SHP77 treated with DMSO at 0.1 percent for 48 hours (cell line): ENCODE measurements around the gene CTNNBIP1.

Experiments
- DNase-seq: peaks from one replicate; lab custom pipeline; 2025; lab: John Stamatoyannopoulos, UW

Gene CTNNBIP1

DNA sequence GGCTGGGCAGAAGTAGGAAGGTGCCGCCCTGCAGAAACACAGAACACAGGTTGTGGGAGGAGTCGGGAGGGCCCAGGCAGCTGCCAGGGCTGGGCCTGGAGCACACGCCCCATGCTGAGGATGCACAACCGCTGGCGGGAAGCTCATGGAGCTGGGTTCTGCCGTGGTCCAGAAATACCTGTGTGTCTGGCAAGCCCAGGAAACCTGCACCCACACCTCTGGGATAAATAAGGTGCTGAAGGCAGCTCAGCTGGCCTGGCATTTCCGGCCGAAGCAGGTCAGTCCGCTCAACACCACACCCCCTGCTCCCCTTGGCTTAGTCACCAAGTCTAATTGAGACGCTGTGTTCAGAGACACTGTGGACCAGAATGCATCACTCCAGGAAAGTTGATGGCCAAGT, 32.1 kb downstream of the CTNNBIP1 start:
- no peak for DNase-seq

DNA sequence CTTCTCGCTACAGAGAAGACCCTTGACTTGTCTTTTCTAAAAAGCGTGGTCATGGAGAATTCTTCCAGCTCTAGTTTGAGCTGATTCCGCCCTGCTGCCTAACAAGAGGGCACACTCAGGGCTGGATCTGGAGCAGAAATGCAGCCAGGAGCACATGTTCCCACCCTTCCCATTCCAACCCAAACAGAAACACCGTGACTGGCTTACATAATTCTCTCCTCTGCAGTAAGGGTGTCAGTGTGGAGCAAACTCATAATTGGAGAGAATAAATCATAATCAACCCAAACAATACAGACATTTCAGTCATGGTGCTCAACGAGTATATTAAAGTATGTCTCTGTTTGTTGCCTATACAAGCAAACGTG, 34.5 kb downstream of the CTNNBIP1 start:
- DNase-seq = no peak

DNA sequence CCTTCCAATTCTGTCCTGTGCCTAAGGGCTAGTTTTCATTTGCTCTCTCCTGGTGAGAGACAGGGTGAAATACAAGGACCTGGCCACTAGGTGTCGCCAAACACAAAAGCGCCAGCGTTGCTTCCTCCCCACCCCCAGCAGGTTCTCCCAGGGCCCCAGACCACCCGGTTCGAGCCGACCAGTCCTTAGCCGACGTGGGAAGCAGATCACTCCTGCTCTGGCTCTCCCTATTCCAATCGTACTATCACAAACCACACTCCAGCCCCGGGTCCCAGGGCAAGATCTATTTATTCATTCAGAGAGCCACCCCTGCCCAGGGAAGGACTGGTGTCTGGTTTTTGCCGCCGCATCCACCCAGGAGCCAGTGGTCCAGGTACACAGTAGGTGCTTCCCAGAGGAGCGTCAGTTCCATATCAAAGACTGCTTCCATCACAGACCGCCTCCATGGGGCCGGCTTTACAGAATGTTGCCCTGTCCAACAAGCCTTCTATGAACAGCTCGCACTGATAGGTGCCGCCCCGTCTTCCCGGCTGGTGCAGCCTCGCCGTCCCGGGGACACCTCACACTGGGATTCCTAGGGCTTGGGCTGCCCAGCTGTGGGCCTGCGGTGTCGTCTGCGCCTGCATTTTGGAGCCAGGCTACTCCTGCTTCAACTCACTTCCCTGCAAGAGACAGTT, 35.0 kb downstream of the CTNNBIP1 start:
- no peak for DNase-seq

- DNase-seq = no peak
These were observed 35.7 kb downstream of the CTNNBIP1 start for GRCh38 chr1:9874412-9874811.

- DNase-seq = no peak
These were observed 36.1 kb downstream of the CTNNBIP1 start for GRCh38 chr1:9873992-9874391.

DNA sequence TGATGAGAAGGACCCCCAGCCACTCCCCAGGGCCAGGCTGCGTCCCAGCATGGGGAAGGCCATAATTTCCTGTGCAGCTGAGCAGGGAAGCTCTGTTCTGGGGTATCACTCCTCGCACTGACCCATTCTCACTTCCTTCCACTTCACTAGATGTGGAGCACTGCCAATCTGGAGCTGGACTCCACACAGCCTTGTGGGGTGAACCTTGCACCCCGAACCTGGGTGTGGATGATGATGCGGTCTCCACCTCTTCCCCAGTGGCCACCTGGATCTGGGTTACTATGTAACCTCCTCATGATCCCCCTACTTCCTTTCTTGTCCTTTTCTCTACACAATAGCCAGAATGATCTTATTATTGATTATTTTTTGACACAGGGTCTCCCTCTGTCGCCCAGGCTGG, 36.7 kb downstream of the CTNNBIP1 start:
- no peak for DNase-seq

DNA sequence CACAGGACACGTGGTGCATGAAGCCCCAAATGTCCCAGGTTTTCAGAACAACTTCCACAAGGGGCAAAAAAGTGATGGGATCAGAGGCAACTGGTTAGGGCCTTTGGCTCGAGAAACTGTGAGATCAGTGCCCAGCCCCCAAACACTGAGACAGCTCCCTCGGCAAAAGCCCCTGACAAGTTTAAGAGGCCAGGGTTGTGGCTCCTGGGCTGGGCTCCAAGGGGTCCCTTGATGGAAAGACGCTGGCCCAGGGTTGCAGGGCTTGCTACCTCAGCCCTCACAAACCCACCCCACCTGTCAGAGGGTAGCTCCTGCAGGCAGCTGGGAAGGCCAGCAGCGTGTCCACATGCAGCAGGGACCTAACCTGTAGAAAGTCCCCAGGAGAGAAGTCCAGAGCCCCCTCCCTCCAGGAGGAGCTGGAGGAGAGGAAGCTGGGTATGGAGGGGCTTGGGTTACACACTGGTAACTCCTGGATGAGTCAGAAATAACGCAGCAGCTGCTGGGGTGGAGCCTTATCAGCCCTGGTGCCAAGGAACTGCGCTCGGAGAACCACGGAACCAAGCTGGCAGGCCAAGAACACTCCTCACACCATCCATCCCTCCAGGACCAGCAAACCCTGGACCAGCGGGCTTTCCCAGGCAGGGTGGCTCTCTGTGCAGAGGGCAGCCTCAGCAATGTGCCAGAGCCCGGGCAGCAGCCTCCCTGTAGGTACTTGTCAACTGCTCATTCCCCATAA, 37.5 kb downstream of the CTNNBIP1 start:
- DNase-seq = no peak

GRCh38 chr1:9871707-9872425, 38.2 kb downstream of the CTNNBIP1 start:
- DNase-seq = no peak

GRCh38 chr1:9871021-9871420, 39.0 kb downstream of the CTNNBIP1 start:
- no peak for DNase-seq

DNA sequence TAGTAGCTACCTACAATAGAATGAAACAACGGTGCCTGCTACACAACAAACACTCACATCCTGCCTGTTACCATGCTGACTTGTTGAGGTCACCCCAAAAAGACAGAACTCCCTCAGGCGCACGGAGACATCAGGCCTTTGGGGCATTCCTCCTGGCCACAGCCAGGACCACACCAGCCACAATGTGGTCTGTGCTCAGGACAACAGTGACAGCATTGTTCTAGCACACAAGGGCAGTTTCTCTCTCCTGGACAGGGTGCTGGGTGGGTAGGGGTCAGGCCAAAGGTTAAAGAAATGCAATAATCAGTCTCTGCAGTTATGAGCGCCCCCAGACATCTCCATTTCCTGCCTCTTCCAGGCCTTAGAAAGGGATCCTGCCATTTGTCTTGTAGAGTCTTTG, 39.5 kb downstream of the CTNNBIP1 start:
- DNase-seq = no peak

DNA sequence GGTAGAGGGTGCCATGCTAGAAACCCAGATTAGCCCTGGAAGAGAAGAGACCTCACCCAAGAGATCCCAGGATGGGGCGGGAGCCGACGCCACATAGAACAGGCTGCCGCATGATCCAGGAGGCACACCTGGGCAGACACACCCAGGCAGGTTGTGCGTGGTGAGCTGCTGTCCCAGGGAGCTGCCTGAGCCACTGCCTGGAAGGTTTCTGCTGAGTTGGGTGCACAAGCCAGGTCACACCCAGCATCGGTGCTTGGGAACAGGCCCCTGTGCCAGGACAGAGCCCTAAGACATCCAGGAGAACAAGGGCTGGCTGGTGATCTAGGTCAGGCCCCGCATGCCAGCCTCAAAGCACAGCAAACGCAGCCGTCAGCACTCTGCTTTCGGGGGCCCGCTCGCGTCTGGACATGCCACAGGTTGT, 40.2 kb downstream of the CTNNBIP1 start:
- no peak for DNase-seq

DNA sequence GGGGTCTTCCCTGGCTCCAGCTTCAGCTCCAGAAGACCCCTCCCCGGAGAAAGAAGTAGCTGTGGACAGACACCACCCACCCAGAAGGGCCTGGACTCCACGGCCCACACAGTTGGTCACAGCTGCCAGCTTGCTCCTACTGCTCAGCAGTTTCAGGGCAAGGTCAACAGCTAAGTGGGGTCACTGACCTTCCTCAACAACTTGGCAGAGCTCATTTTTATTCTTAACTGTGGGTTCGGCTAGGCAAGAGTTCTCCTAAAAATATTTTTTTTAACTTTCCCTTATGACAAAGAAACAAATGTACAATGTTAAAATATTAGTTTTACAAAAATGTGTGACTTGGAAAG, 41.9 kb downstream of the CTNNBIP1 start:
- DNase-seq = no peak

DNA sequence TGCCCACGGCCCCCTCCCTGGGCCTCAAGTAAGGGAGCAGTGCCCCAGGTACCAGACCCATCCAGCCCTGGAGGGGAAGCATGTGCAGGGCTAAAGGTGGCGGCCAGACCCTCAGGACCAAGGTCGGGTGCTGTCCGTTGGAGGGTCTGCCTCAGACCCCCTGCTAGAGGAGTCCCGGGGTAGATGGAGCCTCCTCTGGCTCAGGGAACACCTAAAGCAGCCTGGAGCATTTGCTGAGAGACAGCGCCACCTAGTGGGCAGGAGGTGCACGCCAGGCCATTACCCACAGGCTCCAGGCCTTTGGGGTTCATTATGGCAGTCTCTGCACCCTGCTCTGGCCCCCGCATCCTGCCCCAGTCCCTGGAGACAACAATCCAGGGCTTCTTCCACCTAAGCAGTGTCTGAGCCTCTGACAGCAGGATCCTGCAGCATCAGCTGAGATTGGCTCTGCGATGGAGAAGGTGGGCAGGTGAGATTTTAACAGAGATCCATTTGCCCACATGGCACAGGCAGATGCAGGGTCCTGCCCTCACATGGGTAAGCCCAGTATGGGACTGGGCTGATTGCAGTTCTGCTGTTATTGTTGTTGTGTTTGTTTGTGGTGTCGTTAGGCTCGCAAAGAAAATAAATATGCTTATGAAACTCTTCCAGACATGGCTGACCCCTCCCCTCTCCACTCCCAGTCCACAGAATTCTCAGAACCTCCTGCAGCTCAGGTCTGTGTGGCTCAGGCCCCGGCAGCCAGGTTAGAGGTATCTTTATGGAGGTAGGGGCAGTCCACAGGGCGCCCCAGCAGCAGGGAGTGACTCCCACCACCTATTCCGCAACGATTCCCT, 42.4 kb downstream of the CTNNBIP1 start:
- DNase-seq = peak; percentile 15

- DNase-seq = no peak
These were observed 43.2 kb downstream of the CTNNBIP1 start for GRCh38 chr1:9866836-9867235.

DNA sequence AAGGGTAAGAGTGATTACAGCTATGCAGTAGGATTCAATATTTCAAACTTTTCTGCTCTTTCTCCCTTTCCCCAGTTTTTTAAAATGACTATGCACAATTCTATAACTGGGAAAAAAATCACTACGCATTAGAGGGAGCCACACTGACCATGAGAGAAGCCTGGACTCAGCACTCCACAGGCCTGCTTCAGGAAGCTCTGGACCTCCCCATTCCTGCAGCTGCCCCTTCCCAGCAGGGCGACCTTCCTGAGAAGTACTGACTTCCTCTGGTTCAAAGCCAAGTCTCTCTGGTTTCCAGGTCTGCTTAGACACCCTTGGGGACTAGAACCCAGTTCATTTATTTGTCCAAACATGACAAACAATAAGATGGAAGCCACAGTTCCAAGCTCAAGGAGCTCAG, 44.3 kb downstream of the CTNNBIP1 start:
- no peak for DNase-seq

DNA sequence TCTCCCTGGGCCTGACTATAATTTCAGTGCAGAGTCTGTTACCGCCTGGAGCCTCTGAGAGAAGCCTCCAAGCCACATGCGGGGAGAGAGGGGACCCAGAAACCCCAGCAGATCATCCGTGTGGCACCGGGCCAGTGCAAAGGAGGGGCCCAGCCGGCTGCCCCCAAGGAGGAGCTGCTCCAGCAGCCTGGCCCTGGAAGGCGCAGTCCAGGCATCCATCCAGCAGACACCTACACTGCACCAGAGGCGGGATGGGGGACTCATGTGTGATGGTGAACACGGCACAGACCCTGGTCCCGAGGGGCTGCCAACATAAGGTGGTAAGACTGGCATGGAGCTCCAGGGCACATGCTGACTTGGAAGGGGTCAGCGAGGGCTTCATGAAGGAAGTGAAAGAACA, 46.7 kb downstream of the CTNNBIP1 start:
- no peak for DNase-seq

- no peak for DNase-seq
These were observed 48.7 kb downstream of the CTNNBIP1 start for GRCh38 chr1:9861360-9861759.

GRCh38 chr1:9860887-9861286, 49.2 kb downstream of the CTNNBIP1 start:
- DNase-seq = no peak

- no peak for DNase-seq
These were observed 50.6 kb downstream of the CTNNBIP1 start for GRCh38 chr1:9859281-9860014.

DNA sequence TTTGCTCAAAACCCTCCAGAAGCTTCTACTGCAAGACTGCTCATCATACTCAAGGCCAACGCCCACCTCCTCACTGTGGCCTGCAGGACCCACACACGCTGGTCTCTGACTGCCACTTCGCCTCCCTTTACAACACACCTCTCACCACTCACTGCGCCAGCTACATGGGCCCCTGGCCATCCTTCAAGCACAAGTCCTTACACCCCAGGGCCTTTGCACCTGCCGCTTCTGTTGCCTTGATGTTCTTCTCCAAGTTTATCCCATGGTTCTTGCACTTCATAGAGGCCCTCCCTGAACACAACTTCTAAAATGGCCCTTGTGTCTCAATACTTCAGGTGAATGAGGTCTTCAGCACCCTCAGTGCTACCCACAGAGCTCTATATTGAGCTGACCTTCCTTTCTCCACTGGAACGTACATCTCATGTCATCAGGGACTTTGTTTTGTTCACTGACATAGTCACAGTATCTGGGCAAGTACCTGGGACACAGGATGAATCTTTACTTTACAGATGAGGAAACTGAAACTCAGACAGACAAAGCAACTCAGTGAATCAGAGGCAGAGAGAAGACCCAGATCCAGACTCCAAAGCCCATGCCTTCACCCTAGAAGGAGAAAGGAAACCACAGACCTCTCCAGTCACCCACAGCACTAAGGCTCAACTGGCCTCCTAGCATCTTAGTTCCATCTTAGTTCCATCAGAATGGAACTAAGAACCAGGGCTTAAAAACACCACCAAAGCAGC, 51.6 kb downstream of the CTNNBIP1 start:
- no peak for DNase-seq

GRCh38 chr1:9855186-9855585, 54.9 kb downstream of the CTNNBIP1 start:
- no peak for DNase-seq
